Activated CD4-positive, alpha-beta T cell treated with anti-CD3 and anti-CD28 coated beads for 36 hours (primary cell): ENCODE data around the gene AACS. TPM values are rescaled to one million over a fixed set of nuclear protein-coding genes. Genes with fewer than 3 reads are reported as not detected.
"Not testable (repeated sequence)": the region's sequence is repeated elsewhere in the genome, so short reads cannot be mapped to it uniquely, and the experiment has no call there.

Source experiments
- ATAC-seq: fragments of 200-7000 bp; cut with Tn5 transposase; one replicate; pipeline ENCODE4 v1.10.0; 2021; ENCODE audit warnings: mild to moderate bottlenecking, moderate library complexity
- CTCF ChIA-PET: fragments of 350-600 bp; sonication (Branson Sonifier 250); formaldehyde crosslinking; loops from one replicate; lab custom pipeline; 2021; ENCODE audit warnings: antibody characterized with exemption; lab: Charles Lee
- POLR2A ChIA-PET: fragments of 350-600 bp; sonication (Branson Sonifier 250); formaldehyde crosslinking; loops from one replicate; lab custom pipeline; 2021; ENCODE audit warnings: antibody characterized with exemption, inconsistent platforms; lab: Charles Lee
- DNase-seq: peaks from one replicate; pipeline ENCODE4 v3.0.0-alpha.2; 2020
- H3K27ac Mint-ChIP-seq: one replicate; pipeline ENCODE4 v1.8.0; 2021; ENCODE audit warnings: mixed read lengths
- H3K27me3 Mint-ChIP-seq: one replicate; pipeline ENCODE4 v1.8.0; 2021; ENCODE audit warnings: mixed read lengths
- H3K36me3 Mint-ChIP-seq: one replicate; pipeline ENCODE4 v1.8.0; 2021; ENCODE audit warnings: low read depth, mixed read lengths
- H3K4me1 Mint-ChIP-seq: one replicate; pipeline ENCODE4 v1.8.0; 2021; ENCODE audit warnings: mixed read lengths
- H3K4me3 Mint-ChIP-seq: one replicate; pipeline ENCODE4 v1.8.0; 2021; ENCODE audit warnings: mild to moderate bottlenecking, moderate library complexity, mixed read lengths
- H3K9me3 Mint-ChIP-seq: one replicate; pipeline ENCODE4 v1.8.0; 2021; ENCODE audit warnings: low read depth, mixed read lengths
- intact Hi-C, 2 experiments: fragments of 100-400 bp; cut with DNase I in 1 of 2; cut with micrococcal nuclease in 1 of 2; formaldehyde crosslinking; loops; one replicate each; pipeline versions ENCODE4 v1.14.2 to v1.15.1; 2022 to 2024; cut with DNase I, micrococcal nuclease
- total RNA-seq, 2 experiments: library from RNA; stranded (reverse); gene quantifications; one replicate each; pipeline ENCODE4 v1.2.3, GENCODE V29; 2021

Gene AACS
- total RNA-seq, 2 experiments from 2014 or later, result 13.9 to 16.6 TPM

DNA sequence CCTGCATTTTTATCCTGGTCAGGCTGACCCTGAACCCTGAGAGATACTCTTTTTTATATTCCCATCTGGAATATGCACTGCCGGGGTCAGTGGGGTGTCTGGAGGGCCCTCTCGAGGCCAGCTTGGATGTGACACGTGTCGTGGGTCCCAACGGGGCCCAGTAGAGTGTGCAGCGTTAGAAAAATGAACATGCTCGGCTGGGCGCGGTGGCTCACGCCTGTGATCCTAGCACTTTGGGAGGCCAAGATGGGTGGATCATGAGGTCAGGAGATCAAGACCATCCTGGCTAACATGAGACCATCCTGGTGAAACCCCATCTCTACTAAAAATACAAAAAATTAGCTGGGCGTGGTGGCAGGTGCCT, 76.0 kb downstream of the AACS start:
- H3K4me3 Mint-ChIP-seq, ATAC-seq, CTCF ChIA-PET, intact Hi-C loops, H3K9me3 Mint-ChIP-seq, H3K4me1 Mint-ChIP-seq, H3K27ac Mint-ChIP-seq, H3K36me3 Mint-ChIP-seq, H3K27me3 Mint-ChIP-seq, DNase-seq, POLR2A ChIA-PET: not testable (repeated sequence)

DNA sequence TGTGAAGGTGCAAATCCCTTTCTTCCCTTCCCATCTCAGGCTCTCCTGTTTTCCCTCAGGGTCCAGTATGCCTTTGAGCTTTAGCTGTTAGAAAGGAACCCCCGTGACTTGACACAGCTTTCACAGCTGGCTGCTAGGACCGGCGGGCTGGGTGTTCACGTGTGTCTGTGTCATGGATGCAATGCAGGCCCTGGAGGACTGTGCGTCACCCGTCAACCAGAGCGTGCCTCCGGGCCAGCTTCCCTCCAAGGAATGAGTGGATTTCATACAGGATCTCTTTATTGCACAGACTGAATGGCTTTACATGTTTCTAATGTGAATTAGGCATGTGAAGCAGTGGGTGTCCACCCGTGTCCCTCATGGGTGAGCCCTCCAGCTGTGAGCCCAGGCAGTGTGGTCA, 77.4 kb downstream of the AACS start:
- intact Hi-C loops, result no loop called here
- ChIA-PET CTCF (no interaction called here), POLR2A (no interaction called here)
- Mint-ChIP-seq H3K4me1 (no peaks in the 10 kb centered on the region), H3K27me3 (no peaks in the 10 kb centered on the region), H3K4me3 (no peak overlapping the region), H3K9me3 (no peaks in the 10 kb centered on the region), H3K27ac (no peak overlapping the region), H3K36me3 (no peaks in the 10 kb centered on the region)
- ATAC-seq (no peak), DNase-seq (no peak)

- intact Hi-C loops, result no loop called here
- Mint-ChIP-seq H3K27me3 (no peaks in the 10 kb centered on the region), H3K9me3 (no peaks in the 10 kb centered on the region), H3K36me3 (no peaks in the 10 kb centered on the region), H3K4me1 (no peaks in the 10 kb centered on the region), H3K4me3 (no peak overlapping the region), H3K27ac (no peak overlapping the region)
- DNase-seq, result no peak
- POLR2A ChIA-PET, result no interaction called here
- CTCF ChIA-PET, result no interaction called here
- ATAC-seq, result no peak
Observed at GRCh38 chr12:125143491-125143890, 78.3 kb downstream of the AACS start.

DNA sequence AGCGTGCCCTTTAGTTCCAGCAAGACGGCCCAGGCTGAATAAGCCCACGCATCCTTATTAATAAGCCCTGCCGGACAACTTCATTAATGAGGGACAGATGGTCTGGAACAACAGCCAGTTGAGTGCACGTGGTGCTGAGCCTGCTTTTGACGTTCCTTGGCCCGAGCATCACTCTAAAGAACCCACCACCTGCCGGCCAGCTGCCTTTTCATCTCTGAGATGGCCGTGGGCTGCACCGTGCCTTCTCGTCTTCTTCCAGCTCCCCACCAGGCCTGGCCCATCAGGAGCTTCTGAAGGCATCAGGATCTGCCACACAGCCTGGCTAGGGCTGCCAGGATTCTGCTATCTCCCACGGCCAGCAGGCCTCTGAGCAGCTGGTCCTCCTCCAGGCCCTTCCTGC, 80.0 kb downstream of the AACS start:
- ATAC-seq (no peak), DNase-seq (no peak)
- H3K4me3 Mint-ChIP-seq, result no peak overlapping the region
- H3K27me3 Mint-ChIP-seq, result no peaks in the 10 kb centered on the region
- CTCF ChIA-PET, result interaction anchor here (0.6 kb wide), 1 partner anchor 32 kb away, joined by 3 read pairs; no protein-coding TSS in a partner anchor
- no peak overlapping the region for H3K27ac Mint-ChIP-seq
- no peaks in the 10 kb centered on the region for H3K36me3 Mint-ChIP-seq
- POLR2A ChIA-PET, result no interaction called here
- no peaks in the 10 kb centered on the region for H3K9me3 Mint-ChIP-seq
- intact Hi-C loops, result no loop called here
- no peaks in the 10 kb centered on the region for H3K4me1 Mint-ChIP-seq

DNA sequence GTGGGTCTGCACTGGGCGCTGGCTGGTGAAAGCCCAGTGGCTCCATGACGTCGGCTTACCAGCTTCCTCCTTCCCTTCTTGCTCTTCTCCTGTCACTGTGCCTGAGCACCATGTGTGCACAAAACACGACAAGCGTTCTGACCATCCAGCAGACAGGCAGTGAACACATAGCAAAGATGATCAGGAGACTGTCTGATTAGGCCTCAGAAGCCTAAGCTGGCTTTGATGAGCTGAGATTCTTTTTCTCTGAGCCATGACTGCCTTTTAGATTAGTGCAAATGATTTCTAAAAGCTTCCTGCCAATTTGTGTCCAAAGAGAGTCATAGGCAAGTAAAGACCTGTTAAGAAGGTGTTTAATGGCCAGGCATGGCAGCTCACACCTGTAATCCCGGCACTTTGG, 83.1 kb downstream of the AACS start:
- CTCF ChIA-PET, result interaction anchor here (0.7 kb wide), 1 partner anchor 21 kb away, joined by 3 read pairs; no protein-coding TSS in a partner anchor
- H3K4me1 Mint-ChIP-seq, result no peaks in the 10 kb centered on the region
- POLR2A ChIA-PET, result no interaction called here
- intact Hi-C loops, result no loop called here
- H3K27me3 Mint-ChIP-seq, result no peaks in the 10 kb centered on the region
- no peaks in the 10 kb centered on the region for H3K9me3 Mint-ChIP-seq
- H3K4me3 Mint-ChIP-seq, result no peak overlapping the region
- H3K36me3 Mint-ChIP-seq, result no peaks in the 10 kb centered on the region
- no peak overlapping the region for H3K27ac Mint-ChIP-seq
- no peak for ATAC-seq
- DNase-seq, result no peak

GRCh38 chr12:125149160-125150108, 84.2 kb downstream of the AACS start:
- H3K36me3 Mint-ChIP-seq, result no peaks in the 10 kb centered on the region
- CTCF ChIA-PET, result interaction anchor here (1.4 kb wide), 1 partner anchor 10 kb away, joined by 4 read pairs; no protein-coding TSS in a partner anchor
- no peak overlapping the region for H3K4me3 Mint-ChIP-seq

GRCh38 chr12:125151284-125151683, 86.0 kb downstream of the AACS start:
- Mint-ChIP-seq H3K36me3 (no peaks in the 10 kb centered on the region), H3K4me1 (no peaks in the 10 kb centered on the region), H3K4me3 (no peak overlapping the region), H3K27ac (no peak overlapping the region), H3K9me3 (no peaks in the 10 kb centered on the region), H3K27me3 (no peaks in the 10 kb centered on the region)
- intact Hi-C loops, result no loop called here
- no peak for DNase-seq
- no peak for ATAC-seq
- ChIA-PET POLR2A (no interaction called here), CTCF (no interaction called here)

More at GRCh38 chr12:125149160-125150108, 84.2 kb downstream of the AACS start:
- H3K27me3 Mint-ChIP-seq, result no peaks in the 10 kb centered on the region
- H3K27ac Mint-ChIP-seq, result no peak overlapping the region
- intact Hi-C loops, result no loop called here
- no peaks in the 10 kb centered on the region for H3K9me3 Mint-ChIP-seq
- ATAC-seq, result no peak
- no peaks in the 10 kb centered on the region for H3K4me1 Mint-ChIP-seq
- POLR2A ChIA-PET, result no interaction called here
- no peak for DNase-seq

DNA sequence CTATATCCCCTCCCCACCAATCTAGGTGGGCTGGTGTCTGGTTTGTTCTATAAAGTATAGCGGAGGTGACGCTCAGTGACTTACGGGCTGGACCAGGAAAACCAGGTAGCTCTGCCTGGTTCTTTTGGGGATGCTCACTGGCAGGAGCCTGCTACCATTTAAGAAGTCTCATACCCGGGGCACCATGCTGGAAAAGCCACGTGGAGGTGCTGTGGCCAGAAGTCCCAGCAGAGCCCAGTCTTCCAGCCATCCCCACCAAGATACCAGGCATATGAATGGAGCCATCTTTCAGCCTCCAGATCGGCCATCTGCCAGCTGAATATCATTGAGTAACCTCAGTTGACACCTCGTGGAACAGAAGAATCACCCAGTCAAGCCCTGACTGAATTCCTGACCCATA, 87.2 kb downstream of the AACS start:
- H3K27me3 Mint-ChIP-seq, result no peaks in the 10 kb centered on the region
- intact Hi-C loops, result no loop called here
- ChIA-PET POLR2A (no interaction called here), CTCF (no interaction called here)
- no peaks in the 10 kb centered on the region for H3K36me3 Mint-ChIP-seq
- DNase-seq (no peak), ATAC-seq (no peak)
- no peak overlapping the region for H3K27ac Mint-ChIP-seq
- no peak overlapping the region for H3K4me3 Mint-ChIP-seq
- no peaks in the 10 kb centered on the region for H3K4me1 Mint-ChIP-seq
- H3K9me3 Mint-ChIP-seq, result no peaks in the 10 kb centered on the region

- POLR2A ChIA-PET, result interaction anchor here (0.6 kb wide), 1 partner anchor 46 kb away, joined by 3 read pairs; no protein-coding TSS in a partner anchor
- H3K9me3 Mint-ChIP-seq, result peaks cover 2% of the 10 kb centered on the region
- no peaks in the 10 kb centered on the region for H3K27me3 Mint-ChIP-seq
- intact Hi-C loops, result no loop called here
- H3K27ac Mint-ChIP-seq, result no peak overlapping the region
- CTCF ChIA-PET, result no interaction called here
- no peaks in the 10 kb centered on the region for H3K4me1 Mint-ChIP-seq
- DNase-seq (no peak), ATAC-seq (no peak)
- H3K36me3 Mint-ChIP-seq, result no peaks in the 10 kb centered on the region
- H3K4me3 Mint-ChIP-seq, result no peak overlapping the region
Observed at GRCh38 chr12:125155366-125155765, 90.1 kb downstream of the AACS start.

DNA sequence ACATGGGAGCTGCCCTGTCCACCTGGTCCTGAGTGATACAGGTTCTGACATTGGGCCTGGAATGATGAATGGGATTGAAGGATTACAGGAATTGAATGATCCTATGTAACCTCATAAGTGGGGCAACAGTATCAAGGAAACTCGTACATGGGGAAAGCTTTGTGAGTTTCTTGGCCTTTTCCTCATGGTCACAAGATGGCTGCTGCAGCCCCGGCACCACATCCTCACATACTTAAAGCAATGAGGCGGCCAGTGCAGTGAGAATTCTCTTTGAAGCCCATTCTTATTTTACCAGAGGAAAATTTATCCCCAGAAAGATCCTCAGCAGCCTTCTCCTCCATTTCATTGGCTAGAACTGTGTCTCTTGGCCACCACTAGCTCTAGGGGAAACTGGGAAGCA, 91.9 kb downstream of the AACS start:
- Mint-ChIP-seq H3K4me3 (no peak overlapping the region), H3K36me3 (no peaks in the 10 kb centered on the region), H3K27ac (no peak overlapping the region), H3K27me3 (no peaks in the 10 kb centered on the region), H3K4me1 (no peaks in the 10 kb centered on the region), H3K9me3 (peaks cover 2% of the 10 kb centered on the region)
- POLR2A ChIA-PET, result no interaction called here
- CTCF ChIA-PET, result interaction anchor here (0.7 kb wide), 1 partner anchor 26 kb away, joined by 4 read pairs; no protein-coding TSS in a partner anchor
- DNase-seq, result no peak
- intact Hi-C loops, result no loop called here
- ATAC-seq, result no peak

DNA sequence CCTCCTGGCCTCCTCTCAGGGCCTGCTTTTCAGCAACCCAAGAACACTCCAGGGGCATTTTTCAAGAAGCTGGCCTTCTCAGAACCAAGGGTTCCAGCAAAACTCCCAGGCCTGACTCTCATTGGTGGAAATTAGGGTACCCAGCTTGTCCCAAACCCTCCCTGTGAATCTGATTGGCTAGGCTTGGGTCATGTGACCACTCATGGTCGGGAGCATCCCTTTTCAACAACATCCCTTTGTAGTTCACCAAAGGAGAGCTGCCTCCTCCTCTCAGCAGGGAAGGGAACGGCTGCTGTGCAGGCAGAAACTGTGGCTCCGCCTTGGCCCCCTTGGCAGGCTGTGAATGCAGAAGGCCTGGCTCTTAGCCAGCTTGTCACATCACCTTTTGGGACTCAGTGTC, 94.5 kb downstream of the AACS start:
- POLR2A ChIA-PET, result no interaction called here
- CTCF ChIA-PET, result interaction anchor here (1.5 kb wide), 1 partner anchor 10 kb away, joined by 4 read pairs; no protein-coding TSS in a partner anchor
- H3K4me3 Mint-ChIP-seq, result no peak overlapping the region
- intact Hi-C loops, result no loop called here
- DNase-seq (no peak), ATAC-seq (no peak)
- H3K36me3 Mint-ChIP-seq, result no peaks in the 10 kb centered on the region
- H3K4me1 Mint-ChIP-seq, result no peaks in the 10 kb centered on the region
- H3K27ac Mint-ChIP-seq, result no peak overlapping the region
- peaks cover 2% of the 10 kb centered on the region for H3K9me3 Mint-ChIP-seq
- no peaks in the 10 kb centered on the region for H3K27me3 Mint-ChIP-seq
